Type B pancreatic cell (in vitro differentiated cells): ENCODE measurements around the gene SLC7A8. TPM values are rescaled to one million over a fixed set of nuclear protein-coding genes. Genes with fewer than 3 reads are reported as not detected.

ENCODE experiments used
- DNase-seq: peaks from one replicate; pipeline ENCODE4 v3.0.0; 2021; ENCODE audit warnings: mixed read lengths; ENCODE audit not compliant: unreplicated experiment; ENCODE audit errors: extremely low spot score
- H3K27ac Mint-ChIP-seq: 2 replicates; pipeline ENCODE4 v1.8.0; 2021; ENCODE audit warnings: mild to moderate bottlenecking, mixed read lengths
- H3K27me3 Mint-ChIP-seq: 2 replicates; pipeline ENCODE4 v1.8.0; 2021; ENCODE audit warnings: mixed read lengths
- H3K36me3 Mint-ChIP-seq: 2 replicates; pipeline ENCODE4 v1.8.0; 2021; ENCODE audit warnings: mixed read lengths
- H3K4me1 Mint-ChIP-seq: one replicate; pipeline ENCODE4 v1.8.0; 2021; ENCODE audit warnings: mixed read lengths; ENCODE audit not compliant: unreplicated experiment
- H3K4me3 Mint-ChIP-seq: 2 replicates; pipeline ENCODE4 v1.8.0; 2021; ENCODE audit warnings: mild to moderate bottlenecking, mixed read lengths
- H3K9me3 Mint-ChIP-seq: 2 replicates; pipeline ENCODE4 v1.8.0; 2021; ENCODE audit warnings: mixed read lengths
- total RNA-seq: library from RNA; stranded (reverse); gene quantifications from 2 replicates; pipeline ENCODE4 v1.2.1, GENCODE V29; 2021; ENCODE audit warnings: low replicate concordance
- TF ChIP-seq, protein P1 (sequence below): fragments of 200-600 bp; sonication (generic); conservative IDR thresholded peaks from 2 replicates; pipeline ENCODE4 v1.5.0; 2021; ENCODE audit warnings: antibody characterized with exemption, mild to moderate bottlenecking

The SLC7A8 gene
- total RNA-seq, 1 donor from 2014 or later = 56.1 TPM

DNA sequence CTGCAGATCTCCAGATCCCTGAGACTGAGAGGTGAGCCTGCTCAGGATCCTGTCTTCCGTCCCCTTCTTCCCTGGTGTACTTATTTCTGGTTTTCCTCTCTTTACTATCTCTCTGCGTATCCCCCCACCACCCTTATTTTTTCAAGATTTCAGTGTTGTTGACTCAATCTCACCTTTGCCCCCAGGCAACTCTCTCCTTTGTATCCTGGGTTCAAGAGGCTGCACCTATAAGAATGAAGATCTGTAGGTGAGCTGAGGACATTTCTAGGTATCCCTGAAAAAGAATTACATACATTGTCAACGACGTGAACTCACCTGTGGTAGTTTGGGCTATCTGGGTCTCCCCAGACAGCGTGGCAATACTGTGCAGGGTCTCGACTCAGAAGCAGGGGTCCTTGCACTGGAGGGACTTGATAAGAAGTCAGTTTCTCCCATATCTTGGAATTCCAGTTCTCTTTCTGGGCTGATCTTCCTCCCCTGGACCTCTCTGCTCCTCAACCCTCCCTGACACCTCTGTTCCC, 79.3 kb downstream of the SLC7A8 start:
- TF ChIP-seq, protein P1, sequence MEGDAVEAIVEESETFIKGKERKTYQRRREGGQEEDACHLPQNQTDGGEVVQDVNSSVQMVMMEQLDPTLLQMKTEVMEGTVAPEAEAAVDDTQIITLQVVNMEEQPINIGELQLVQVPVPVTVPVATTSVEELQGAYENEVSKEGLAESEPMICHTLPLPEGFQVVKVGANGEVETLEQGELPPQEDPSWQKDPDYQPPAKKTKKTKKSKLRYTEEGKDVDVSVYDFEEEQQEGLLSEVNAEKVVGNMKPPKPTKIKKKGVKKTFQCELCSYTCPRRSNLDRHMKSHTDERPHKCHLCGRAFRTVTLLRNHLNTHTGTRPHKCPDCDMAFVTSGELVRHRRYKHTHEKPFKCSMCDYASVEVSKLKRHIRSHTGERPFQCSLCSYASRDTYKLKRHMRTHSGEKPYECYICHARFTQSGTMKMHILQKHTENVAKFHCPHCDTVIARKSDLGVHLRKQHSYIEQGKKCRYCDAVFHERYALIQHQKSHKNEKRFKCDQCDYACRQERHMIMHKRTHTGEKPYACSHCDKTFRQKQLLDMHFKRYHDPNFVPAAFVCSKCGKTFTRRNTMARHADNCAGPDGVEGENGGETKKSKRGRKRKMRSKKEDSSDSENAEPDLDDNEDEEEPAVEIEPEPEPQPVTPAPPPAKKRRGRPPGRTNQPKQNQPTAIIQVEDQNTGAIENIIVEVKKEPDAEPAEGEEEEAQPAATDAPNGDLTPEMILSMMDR = no peak
- H3K36me3 Mint-ChIP-seq = peaks cover 2% of the 10 kb centered on the region
- H3K27ac Mint-ChIP-seq = no peak overlapping the region
- peaks cover 27% of the 10 kb centered on the region for H3K4me1 Mint-ChIP-seq
- no peaks in the 10 kb centered on the region for H3K9me3 Mint-ChIP-seq
- H3K27me3 Mint-ChIP-seq = peaks cover 16% of the 10 kb centered on the region
- no peak overlapping the region for H3K4me3 Mint-ChIP-seq
- no peak for DNase-seq

DNA sequence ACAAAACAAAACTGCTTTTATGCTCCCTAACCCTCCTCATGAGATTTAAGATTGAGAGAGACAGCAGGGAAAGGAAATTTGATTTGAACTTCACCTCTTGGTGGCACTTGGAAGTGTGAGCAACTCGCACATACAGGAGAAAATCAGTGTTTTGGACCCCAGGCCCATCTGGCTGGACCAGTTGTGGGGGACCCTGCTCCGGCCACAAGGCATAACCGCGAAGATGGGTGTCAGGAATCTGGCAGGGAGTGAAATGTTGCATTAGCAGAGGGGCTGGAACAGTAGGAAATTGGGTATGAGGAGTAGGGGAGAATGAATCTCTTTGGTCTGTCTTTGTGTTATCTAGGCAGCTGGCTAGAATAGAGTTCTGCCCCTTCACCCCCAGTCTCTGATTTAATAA, 79.9 kb downstream of the SLC7A8 start:
- Mint-ChIP-seq H3K4me1 (peaks cover 27% of the 10 kb centered on the region), H3K27me3 (peaks cover 16% of the 10 kb centered on the region), H3K9me3 (no peaks in the 10 kb centered on the region), H3K4me3 (no peak overlapping the region), H3K36me3 (peaks cover 6% of the 10 kb centered on the region), H3K27ac (no peak overlapping the region)
- TF ChIP-seq, protein P1 = no peak
- DNase-seq = no peak

DNA sequence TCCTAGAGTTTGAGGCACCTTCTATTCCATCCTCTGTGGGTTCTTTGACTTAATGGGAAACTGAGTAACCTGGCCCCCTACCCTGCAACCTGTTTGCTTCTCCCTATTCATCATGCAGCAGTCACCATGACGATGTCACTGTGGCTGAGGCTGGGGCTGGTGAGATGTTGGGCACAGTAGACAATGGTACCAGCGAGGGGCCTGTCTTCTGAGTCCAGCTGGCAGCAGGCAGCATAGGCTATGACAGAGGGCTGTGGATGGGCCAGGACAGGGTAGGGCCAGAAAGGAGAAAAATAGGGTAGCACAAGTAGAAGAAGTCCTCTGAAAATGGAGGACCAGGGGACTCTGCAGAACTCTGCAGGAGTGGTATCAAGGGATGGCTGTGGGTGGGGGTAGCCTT, 80.7 kb downstream of the SLC7A8 start:
- TF ChIP-seq, protein P1 = no peak
- peaks cover 16% of the 10 kb centered on the region for H3K27me3 Mint-ChIP-seq
- H3K36me3 Mint-ChIP-seq = peaks cover 7% of the 10 kb centered on the region
- H3K4me3 Mint-ChIP-seq = no peak overlapping the region
- no peak for DNase-seq
- peaks cover 27% of the 10 kb centered on the region for H3K4me1 Mint-ChIP-seq
- H3K9me3 Mint-ChIP-seq = no peaks in the 10 kb centered on the region
- no peak overlapping the region for H3K27ac Mint-ChIP-seq

DNA sequence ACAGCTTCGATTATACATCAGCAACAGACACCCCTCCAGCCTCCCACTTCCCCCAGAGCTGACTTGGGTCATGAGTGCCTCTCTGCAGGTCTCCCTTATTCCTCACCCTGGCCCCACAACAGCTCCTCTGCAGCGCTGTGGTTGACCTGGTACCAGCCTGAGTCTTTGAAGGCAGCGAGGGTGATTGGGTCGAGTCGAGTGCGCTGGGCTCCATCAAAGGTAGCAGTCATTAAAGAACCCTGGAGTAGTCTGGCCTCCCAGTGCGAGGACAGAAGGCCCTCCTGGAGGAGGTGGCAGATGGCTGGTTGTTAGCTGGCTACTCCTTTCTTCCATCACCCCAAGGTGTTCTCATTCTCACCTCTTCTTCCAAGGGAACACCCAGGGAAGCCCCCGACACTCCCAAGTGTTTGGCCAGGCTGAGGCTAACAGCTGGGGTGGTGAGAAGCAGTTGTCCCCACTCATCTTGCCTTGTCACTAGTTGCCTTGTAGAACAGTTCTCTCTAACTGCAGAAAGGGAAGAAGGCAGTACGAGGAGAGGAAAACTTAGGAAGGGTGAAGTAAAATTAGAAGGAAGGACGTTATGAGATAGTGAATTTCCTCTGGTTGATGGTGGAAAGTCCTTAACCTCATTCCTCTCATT, 81.4 kb downstream of the SLC7A8 start:
- H3K4me1 Mint-ChIP-seq = peaks cover 29% of the 10 kb centered on the region
- peaks cover 16% of the 10 kb centered on the region for H3K27me3 Mint-ChIP-seq
- DNase-seq = no peak
- H3K4me3 Mint-ChIP-seq = no peak overlapping the region
- H3K36me3 Mint-ChIP-seq = peaks cover 14% of the 10 kb centered on the region
- H3K9me3 Mint-ChIP-seq = no peaks in the 10 kb centered on the region
- no peak overlapping the region for H3K27ac Mint-ChIP-seq
- TF ChIP-seq, protein P1 = no peak

DNA sequence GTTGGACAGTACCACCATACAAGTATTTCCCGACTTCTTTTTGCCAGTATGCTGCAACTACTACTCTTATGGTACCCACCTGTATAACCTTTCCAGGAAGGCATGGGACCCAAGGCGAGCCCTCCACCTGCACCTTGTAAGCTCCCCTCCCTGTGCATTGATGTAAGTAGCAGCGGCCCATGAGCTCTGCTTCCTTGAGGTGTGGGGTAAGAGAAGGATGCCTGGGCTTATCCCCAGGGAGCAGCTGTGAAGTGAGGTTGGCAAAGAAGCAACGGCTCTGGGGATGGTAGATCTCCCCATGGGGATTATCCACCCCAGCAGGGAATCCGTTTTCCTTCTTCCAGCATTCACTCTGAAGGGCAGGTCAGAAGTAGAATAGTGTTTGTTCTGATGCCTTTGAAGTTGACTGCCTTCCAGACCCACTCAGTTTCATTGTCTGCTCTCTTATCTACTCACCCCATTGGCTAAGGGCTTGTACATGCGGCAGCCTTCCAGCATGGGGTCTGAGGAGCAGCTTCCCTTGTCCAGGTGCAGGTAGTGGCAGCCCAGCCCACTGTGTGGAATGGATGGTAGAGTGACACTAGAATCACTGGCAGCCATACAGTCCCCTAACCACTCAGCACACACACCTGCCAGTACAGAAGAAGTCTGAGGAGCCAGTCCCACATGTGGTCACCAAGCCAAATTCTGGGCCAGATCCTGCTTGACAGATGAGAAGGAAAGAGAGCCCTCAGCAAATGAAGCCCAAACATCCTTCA, 82.1 kb downstream of the SLC7A8 start:
- Mint-ChIP-seq H3K27me3 (peaks cover 16% of the 10 kb centered on the region), H3K4me1 (peaks cover 26% of the 10 kb centered on the region), H3K9me3 (no peaks in the 10 kb centered on the region), H3K4me3 (no peak overlapping the region), H3K27ac (no peak overlapping the region), H3K36me3 (peaks cover 17% of the 10 kb centered on the region)
- no peak for DNase-seq
- TF ChIP-seq, protein P1 = no peak
